ENCODE measurements around the gene UNCX. TPM values are rescaled to one million over a fixed set of nuclear protein-coding genes. Genes with fewer than 3 reads are reported as not detected.
"Not testable (repeated sequence)": the region's sequence is repeated elsewhere in the genome, so short reads cannot be mapped to it uniquely, and the experiment has no call there.

UNCX gene
- total RNA-seq, result not detected

- no peak for DNase-seq
- Mint-ChIP-seq H3K9me3 (ENCODE audit: low read depth) (no peaks in the 10 kb centered on the region), H3K4me1 (peaks cover 20% of the 10 kb centered on the region), H3K36me3 (ENCODE audit: low read depth) (no peaks in the 10 kb centered on the region), H3K4me3 (no peak within 1 kb of the TSS), H3K27me3 (peaks cover 49% of the 10 kb centered on the region), H3K27ac (no peak within 1 kb of the TSS)
- POLR2A ChIA-PET, result no interaction called here
- CTCF ChIA-PET, result interaction anchor here (0.7 kb wide), 1 partner anchor 13 kb away, joined by 3 read pairs; no protein-coding TSS in a partner anchor
- no peak for ATAC-seq
- intact Hi-C loops (cut with DNase I, micrococcal nuclease), result loop anchor here in 1 of 2 experiments (5.0 kb wide), 1 partner anchor 435 kb away; no protein-coding TSS in a partner anchor
Measured at GRCh38 chr7:1232623-1233332, at the start of gene UNCX. UNCX (plus strand) TSS chr7:1232872; CDS start chr7:1233018, 146 bp downstream.

- Mint-ChIP-seq H3K27ac (no peak overlapping the region), H3K9me3 (ENCODE audit: low read depth) (no peaks in the 10 kb centered on the region), H3K36me3 (ENCODE audit: low read depth) (no peaks in the 10 kb centered on the region), H3K4me3 (no peak overlapping the region), H3K4me1 (peaks cover 6% of the 10 kb centered on the region), H3K27me3 (peaks cover 11% of the 10 kb centered on the region)
- DNase-seq, result no peak
- intact Hi-C loops (cut with DNase I, micrococcal nuclease), result no loop called here
- ATAC-seq, result no peak
- ChIA-PET POLR2A (interaction anchor here (0.7 kb wide), 1 partner anchor 13 kb away, joined by 5 read pairs; no protein-coding TSS in a partner anchor), CTCF (interaction anchor here (1.0 to 5.0 kb wide), 2 partner anchors 11 to 17 kb away, joined by 3 to 35 read pairs; no protein-coding TSS in a partner anchor)
Measured at GRCh38 chr7:1187127-1187526, 45.5 kb upstream of the UNCX start.

GRCh38 chr7:1188720-1189294 lies 43.9 kb upstream of the UNCX start:
- ATAC-seq (no peak), DNase-seq (no peak)
- Mint-ChIP-seq H3K4me3 (no peak overlapping the region), H3K27ac (no peak overlapping the region), H3K27me3 (peaks cover 11% of the 10 kb centered on the region), H3K36me3 (ENCODE audit: low read depth) (no peaks in the 10 kb centered on the region), H3K4me1 (peaks cover 10% of the 10 kb centered on the region), H3K9me3 (ENCODE audit: low read depth) (no peaks in the 10 kb centered on the region)
- ChIA-PET CTCF (interaction anchor here (5.0 kb wide), 1 partner anchor 13 kb away, joined by 35 read pairs; no protein-coding TSS in a partner anchor), POLR2A (no interaction called here)
- intact Hi-C loops (cut with DNase I, micrococcal nuclease), result no loop called here

- ATAC-seq (no peak), DNase-seq (no peak)
- POLR2A ChIA-PET, result no interaction called here
- intact Hi-C loops (cut with DNase I, micrococcal nuclease), result no loop called here
- Mint-ChIP-seq H3K27me3 (peaks cover 12% of the 10 kb centered on the region), H3K36me3 (ENCODE audit: low read depth) (no peaks in the 10 kb centered on the region), H3K27ac (no peak overlapping the region), H3K9me3 (ENCODE audit: low read depth) (no peaks in the 10 kb centered on the region), H3K4me3 (no peak overlapping the region), H3K4me1 (peaks cover 10% of the 10 kb centered on the region)
- CTCF ChIA-PET, result interaction anchor here (1.1 kb wide), 1 partner anchor 13 kb away, joined by 4 read pairs; no protein-coding TSS in a partner anchor
Measured at GRCh38 chr7:1189986-1190772, 42.5 kb upstream of the UNCX start.

- intact Hi-C loops (cut with DNase I, micrococcal nuclease), result no loop called here
- peak overlapping the region; percentile 48 for H3K4me3 Mint-ChIP-seq
- peaks cover 8% of the 10 kb centered on the region for H3K27me3 Mint-ChIP-seq
- CTCF ChIA-PET, result interaction anchor here (0.7 to 2.3 kb wide), 5 partner anchors 9 to 124 kb away, joined by 3 to 12 read pairs (median 4); no protein-coding TSS in a partner anchor
- H3K27ac Mint-ChIP-seq, result peak overlapping the region; percentile 85
- no peaks in the 10 kb centered on the region for H3K9me3 Mint-ChIP-seq (ENCODE audit: low read depth)
- H3K4me1 Mint-ChIP-seq, result peaks cover 10% of the 10 kb centered on the region
- H3K36me3 Mint-ChIP-seq (ENCODE audit: low read depth), result no peaks in the 10 kb centered on the region
- ATAC-seq (peak; percentile 75), DNase-seq (peak; percentile 46)
- POLR2A ChIA-PET, result no interaction called here
Measured at GRCh38 chr7:1192171-1192676, 40.4 kb upstream of the UNCX start.

GRCh38 chr7:1193593-1194424 lies 38.9 kb upstream of the UNCX start:
- H3K36me3 Mint-ChIP-seq (ENCODE audit: low read depth), result no peaks in the 10 kb centered on the region
- no peaks in the 10 kb centered on the region for H3K9me3 Mint-ChIP-seq (ENCODE audit: low read depth)
- H3K4me3 Mint-ChIP-seq, result no peak overlapping the region
- intact Hi-C loops (cut with DNase I, micrococcal nuclease), result no loop called here
- ATAC-seq, result peak; percentile 75
- peak; percentile 67 for DNase-seq
- ChIA-PET CTCF (interaction anchor here (0.6 to 2.3 kb wide), 4 partner anchors 17 to 323 kb away, joined by 3 to 12 read pairs (median 3); no protein-coding TSS in a partner anchor), POLR2A (no interaction called here)
- H3K27ac Mint-ChIP-seq, result no peak overlapping the region
- H3K4me1 Mint-ChIP-seq, result peaks cover 10% of the 10 kb centered on the region
- peaks cover 8% of the 10 kb centered on the region for H3K27me3 Mint-ChIP-seq

GRCh38 chr7:1196441-1196840 lies 36.2 kb upstream of the UNCX start:
- POLR2A ChIA-PET; H3K27ac Mint-ChIP-seq; CTCF ChIA-PET; H3K36me3 Mint-ChIP-seq (ENCODE audit: low read depth); DNase-seq; intact Hi-C loops (cut with DNase I, micrococcal nuclease); H3K9me3 Mint-ChIP-seq (ENCODE audit: low read depth); H3K4me3 Mint-ChIP-seq; ATAC-seq: not testable (repeated sequence)
- Mint-ChIP-seq H3K4me1 (peaks cover 10% of the 10 kb centered on the region), H3K27me3 (peaks cover 10% of the 10 kb centered on the region)

- Mint-ChIP-seq H3K4me3 (no peak overlapping the region), H3K27me3 (peaks cover 10% of the 10 kb centered on the region), H3K36me3 (ENCODE audit: low read depth) (no peaks in the 10 kb centered on the region), H3K27ac (no peak overlapping the region), H3K4me1 (peaks cover 6% of the 10 kb centered on the region), H3K9me3 (ENCODE audit: low read depth) (no peaks in the 10 kb centered on the region)
- DNase-seq (no peak), ATAC-seq (no peak)
- intact Hi-C loops (cut with DNase I, micrococcal nuclease), result no loop called here
- ChIA-PET CTCF (no interaction called here), POLR2A (no interaction called here)
Measured at GRCh38 chr7:1196950-1197349, 35.7 kb upstream of the UNCX start.

- H3K27ac Mint-ChIP-seq, result no peak overlapping the region
- H3K9me3 Mint-ChIP-seq (ENCODE audit: low read depth), result no peaks in the 10 kb centered on the region
- no peaks in the 10 kb centered on the region for H3K4me1 Mint-ChIP-seq
- CTCF ChIA-PET, result no interaction called here
- no peak for ATAC-seq
- H3K27me3 Mint-ChIP-seq, result peaks cover 10% of the 10 kb centered on the region
- no peak overlapping the region for H3K4me3 Mint-ChIP-seq
- no peak for DNase-seq
- no peaks in the 10 kb centered on the region for H3K36me3 Mint-ChIP-seq (ENCODE audit: low read depth)
- POLR2A ChIA-PET, result no interaction called here
- intact Hi-C loops (cut with DNase I, micrococcal nuclease), result no loop called here
Measured at GRCh38 chr7:1197997-1198625, 34.6 kb upstream of the UNCX start.

GRCh38 chr7:1200045-1200444 lies 32.6 kb upstream of the UNCX start:
- no peak overlapping the region for H3K4me3 Mint-ChIP-seq
- CTCF ChIA-PET, result no interaction called here
- POLR2A ChIA-PET, result no interaction called here
- no peak overlapping the region for H3K27ac Mint-ChIP-seq
- no peaks in the 10 kb centered on the region for H3K4me1 Mint-ChIP-seq
- DNase-seq, result no peak
- no peaks in the 10 kb centered on the region for H3K9me3 Mint-ChIP-seq (ENCODE audit: low read depth)
- H3K27me3 Mint-ChIP-seq, result peaks cover 8% of the 10 kb centered on the region
- no peaks in the 10 kb centered on the region for H3K36me3 Mint-ChIP-seq (ENCODE audit: low read depth)
- ATAC-seq, result no peak
- intact Hi-C loops (cut with DNase I, micrococcal nuclease), result no loop called here
